ENCODE results near the gene PNMA5.
"Not testable (repeated sequence)": the region's sequence is repeated elsewhere in the genome, so short reads cannot be mapped to it uniquely, and the experiment has no call there.

DNA sequence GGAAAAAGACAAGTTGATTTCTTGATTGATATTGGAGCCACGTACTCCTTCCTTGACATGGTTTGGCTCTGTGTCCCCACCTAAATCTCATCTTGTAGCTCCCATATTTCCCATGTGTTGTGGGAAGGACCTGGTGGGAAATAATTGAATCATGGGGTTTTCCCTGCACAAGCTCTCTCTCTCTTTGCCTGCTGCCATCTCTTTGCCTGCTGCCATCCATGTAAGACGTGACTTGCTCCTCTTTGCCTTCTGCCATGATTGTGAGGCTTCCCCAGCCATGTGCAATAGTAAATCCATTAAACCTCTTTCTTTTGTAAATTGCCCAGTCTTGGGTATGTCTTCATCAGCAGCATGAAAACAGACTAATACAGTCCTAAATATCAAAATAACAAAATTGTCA, 8.3 kb upstream of the PNMA5 start:
- TF ChIP-seq EZH2 (IDR thresholded peaks at IDR 0.05; ENCODE audit: low read length, unreplicated experiment); EZH2phosphoT487 (IDR thresholded peaks at IDR 0.05; ENCODE audit: borderline replicate concordance, low read length): not testable (repeated sequence)
- TF ChIP-seq, protein P1, sequence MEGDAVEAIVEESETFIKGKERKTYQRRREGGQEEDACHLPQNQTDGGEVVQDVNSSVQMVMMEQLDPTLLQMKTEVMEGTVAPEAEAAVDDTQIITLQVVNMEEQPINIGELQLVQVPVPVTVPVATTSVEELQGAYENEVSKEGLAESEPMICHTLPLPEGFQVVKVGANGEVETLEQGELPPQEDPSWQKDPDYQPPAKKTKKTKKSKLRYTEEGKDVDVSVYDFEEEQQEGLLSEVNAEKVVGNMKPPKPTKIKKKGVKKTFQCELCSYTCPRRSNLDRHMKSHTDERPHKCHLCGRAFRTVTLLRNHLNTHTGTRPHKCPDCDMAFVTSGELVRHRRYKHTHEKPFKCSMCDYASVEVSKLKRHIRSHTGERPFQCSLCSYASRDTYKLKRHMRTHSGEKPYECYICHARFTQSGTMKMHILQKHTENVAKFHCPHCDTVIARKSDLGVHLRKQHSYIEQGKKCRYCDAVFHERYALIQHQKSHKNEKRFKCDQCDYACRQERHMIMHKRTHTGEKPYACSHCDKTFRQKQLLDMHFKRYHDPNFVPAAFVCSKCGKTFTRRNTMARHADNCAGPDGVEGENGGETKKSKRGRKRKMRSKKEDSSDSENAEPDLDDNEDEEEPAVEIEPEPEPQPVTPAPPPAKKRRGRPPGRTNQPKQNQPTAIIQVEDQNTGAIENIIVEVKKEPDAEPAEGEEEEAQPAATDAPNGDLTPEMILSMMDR (conservative IDR thresholded peaks at IDR 0.05; ENCODE audit: low read depth, low read length), result not testable (repeated sequence)

All from PC-3 (cell line).